Hepatocyte (in vitro differentiated cells): ENCODE measurements around the gene SYTL4. TPM values are rescaled to one million over a fixed set of nuclear protein-coding genes. Genes with fewer than 3 reads are reported as not detected.
"Not testable (repeated sequence)": the region's sequence is repeated elsewhere in the genome, so short reads cannot be mapped to it uniquely, and the experiment has no call there.

Experiments
- DNase-seq: peaks from one replicate; pipeline ENCODE4 v3.0.0-alpha.2; 2016; ENCODE audit warnings: low spot score
- H2AFZ ChIP-seq: fragments of 200-600 bp; sonication (generic); 2 replicates; pipeline ENCODE4 v1.6.0; 2016; ENCODE audit warnings: antibody characterized with exemption, mild to moderate bottlenecking
- H3K27ac ChIP-seq: fragments of 200-600 bp; sonication (generic); 2 replicates; pipeline ENCODE4 v1.5.1; 2016; ENCODE audit warnings: mild to moderate bottlenecking
- H3K27me3 ChIP-seq: fragments of 200-600 bp; sonication (generic); 2 replicates; pipeline ENCODE4 v1.6.1; 2016
- H3K36me3 ChIP-seq: fragments of 200-600 bp; sonication (generic); replicated peaks from 2 replicates; pipeline ENCODE4 v1.5.1; 2016; ENCODE audit warnings: low read depth; ENCODE audit not compliant: insufficient read depth
- H3K4me1 ChIP-seq: fragments of 200-600 bp; sonication (generic); 2 replicates; pipeline ENCODE4 v1.5.1; 2016; ENCODE audit warnings: mild to moderate bottlenecking, moderate library complexity; ENCODE audit not compliant: insufficient read depth
- H3K4me2 ChIP-seq: fragments of 200-600 bp; sonication (generic); 2 replicates; pipeline ENCODE4 v1.6.0; 2016
- H3K4me3 ChIP-seq: fragments of 200-600 bp; sonication (generic); 2 replicates; pipeline ENCODE4 v1.5.1; 2016; ENCODE audit warnings: mild to moderate bottlenecking
- H3K79me2 ChIP-seq: fragments of 200-600 bp; sonication (generic); 2 replicates; pipeline ENCODE4 v1.6.0; 2017; ENCODE audit warnings: mild to moderate bottlenecking
- H3K9me2 ChIP-seq: fragments of 200-600 bp; sonication (generic); replicated peaks from 2 replicates; pipeline ENCODE4 v1.6.0; 2017; ENCODE audit warnings: mild to moderate bottlenecking; ENCODE audit not compliant: insufficient read depth
- H3K9me3 ChIP-seq: fragments of 200-600 bp; sonication (generic); 2 replicates; pipeline ENCODE4 v1.5.1; 2016; ENCODE audit warnings: low read depth, mild to moderate bottlenecking
- H4K20me1 ChIP-seq: fragments of 200-600 bp; sonication (generic); 2 replicates; pipeline ENCODE4 v1.6.0; 2016; ENCODE audit warnings: mild to moderate bottlenecking; ENCODE audit not compliant: insufficient read depth, poor library complexity, severe bottlenecking
- CTCF ChIP-seq: fragments of 200-600 bp; sonication (generic); IDR thresholded peaks from 2 replicates; pipeline ENCODE4 v1.5.1; 2016; ENCODE audit warnings: antibody characterized with exemption, mild to moderate bottlenecking; ENCODE audit not compliant: poor library complexity
- EZH2 ChIP-seq: fragments of 200-600 bp; sonication (generic); IDR thresholded peaks from 2 replicates; pipeline ENCODE4 v1.6.1; 2016; ENCODE audit warnings: antibody characterized with exemption, mild to moderate bottlenecking, borderline replicate concordance
- EZH2phosphoT487 ChIP-seq: fragments of 200-600 bp; sonication (generic); IDR thresholded peaks from one replicate; pipeline ENCODE4 v1.6.1; 2018; ENCODE audit warnings: antibody characterized with exemption, mild to moderate bottlenecking, low read depth, moderate library complexity; ENCODE audit not compliant: unreplicated experiment, severe bottlenecking
- WGBS: methylation state at CpG from one replicate; pipeline ENCODE4 v1.1.6; 2016; ENCODE audit warnings: low lambda C conversion rate; ENCODE audit errors: missing lambda C conversion rate; 5-methylcytosine and 5-hydroxymethylcytosine counted together
- polyA plus RNA-seq: library from polyadenylated mRNA; unstranded; fragments of >200 nt; fragmentation: Nextera tagmentation; extraction: Ambion mirVana; gene quantifications from 2 replicates; pipeline ENCODE4 v1.2.1, GENCODE V29; 2016
- total RNA-seq: library from RNA; depleted of rRNA; stranded (reverse); fragments of >200 nt; gene quantifications from 2 replicates; pipeline ENCODE4 v1.2.3, GENCODE V29; 2014

SYTL4 gene
- 1.2 and 2.4 TPM in 2 replicates for total RNA-seq
- 2.6 and 3.4 TPM in 2 replicates for polyA plus RNA-seq

- Histone ChIP-seq H4K20me1 (no peaks in the 10 kb centered on the region), H3K4me2 (peak within 1 kb of the TSS; percentile 78), H2AFZ (peak within 1 kb of the TSS; percentile 57), H3K36me3 (no peaks in the 10 kb centered on the region), H3K9me2 (no peaks in the 10 kb centered on the region), H3K79me2 (no peaks in the 10 kb centered on the region), H3K4me1 (no peaks in the 10 kb centered on the region), H3K27ac (no peak within 1 kb of the TSS), H3K4me3 (peak within 1 kb of the TSS; percentile 77), H3K9me3 (no peaks in the 10 kb centered on the region), H3K27me3 (no peaks in the 10 kb centered on the region)
- peak; percentile 31 for DNase-seq
- TF ChIP-seq EZH2 (no peak), EZH2phosphoT487 (no peak), CTCF (no peak)
- 47% methylated on average over 48 of the region's 60 CpGs for WGBS
These were observed at the start of gene SYTL4 for GRCh38 chrX:100731441-100732281. Gene SYTL4, minus strand, starts transcription at chrX:100732121. Its CDS starts 30,084 bp downstream, at chrX:100702037.

- not testable (repeated sequence) for DNase-seq, H3K4me2 ChIP-seq, H3K36me3 ChIP-seq, H3K27ac ChIP-seq, H4K20me1 ChIP-seq, H3K9me3 ChIP-seq, H3K27me3 ChIP-seq, H3K4me3 ChIP-seq, H3K9me2 ChIP-seq, H3K4me1 ChIP-seq, H3K79me2 ChIP-seq, H2AFZ ChIP-seq
- WGBS = 88% methylated on average over 6 of the region's 6 CpGs
These were observed 37.5 kb upstream of the SYTL4 start for GRCh38 chrX:100769439-100769838.

- Histone ChIP-seq H3K4me2 (no peak overlapping the region), H3K4me1 (no peaks in the 10 kb centered on the region), H3K27me3 (no peaks in the 10 kb centered on the region), H3K27ac (no peak overlapping the region), H3K9me2 (no peaks in the 10 kb centered on the region), H3K36me3 (no peaks in the 10 kb centered on the region), H3K79me2 (no peaks in the 10 kb centered on the region), H4K20me1 (no peaks in the 10 kb centered on the region), H2AFZ (no peak overlapping the region), H3K9me3 (no peaks in the 10 kb centered on the region), H3K4me3 (no peak overlapping the region)
- WGBS = 20% methylated on average over 7 of the region's 7 CpGs
- DNase-seq = peak; percentile 86
- TF ChIP-seq EZH2 (no peak), CTCF (peak; percentile 90)
These were observed 36.9 kb upstream of the SYTL4 start for GRCh38 chrX:100768679-100769338.

GRCh38 chrX:100750883-100751282 lies 19.0 kb upstream of the SYTL4 start:
- Histone ChIP-seq H3K4me2 (no peak overlapping the region), H3K9me3 (no peaks in the 10 kb centered on the region), H3K36me3 (no peaks in the 10 kb centered on the region), H3K4me1 (no peaks in the 10 kb centered on the region), H3K27ac (no peak overlapping the region), H3K4me3 (no peak overlapping the region), H3K79me2 (no peaks in the 10 kb centered on the region), H2AFZ (no peak overlapping the region), H4K20me1 (no peaks in the 10 kb centered on the region), H3K27me3 (no peaks in the 10 kb centered on the region), H3K9me2 (no peaks in the 10 kb centered on the region)
- TF ChIP-seq EZH2 = no peak
- TF ChIP-seq EZH2phosphoT487 = no peak
- no peak for TF ChIP-seq CTCF
- DNase-seq = no peak
- 59% methylated on average over 1 of the region's 1 CpG for WGBS
